HK-2 (cell line): ENCODE results near the gene CDH10.

Experiments
- DNase-seq: peaks from one replicate; pipeline ENCODE4 v3.0.0-alpha.2; 2018; ENCODE audit not compliant: unreplicated experiment

CDH10 gene

DNA sequence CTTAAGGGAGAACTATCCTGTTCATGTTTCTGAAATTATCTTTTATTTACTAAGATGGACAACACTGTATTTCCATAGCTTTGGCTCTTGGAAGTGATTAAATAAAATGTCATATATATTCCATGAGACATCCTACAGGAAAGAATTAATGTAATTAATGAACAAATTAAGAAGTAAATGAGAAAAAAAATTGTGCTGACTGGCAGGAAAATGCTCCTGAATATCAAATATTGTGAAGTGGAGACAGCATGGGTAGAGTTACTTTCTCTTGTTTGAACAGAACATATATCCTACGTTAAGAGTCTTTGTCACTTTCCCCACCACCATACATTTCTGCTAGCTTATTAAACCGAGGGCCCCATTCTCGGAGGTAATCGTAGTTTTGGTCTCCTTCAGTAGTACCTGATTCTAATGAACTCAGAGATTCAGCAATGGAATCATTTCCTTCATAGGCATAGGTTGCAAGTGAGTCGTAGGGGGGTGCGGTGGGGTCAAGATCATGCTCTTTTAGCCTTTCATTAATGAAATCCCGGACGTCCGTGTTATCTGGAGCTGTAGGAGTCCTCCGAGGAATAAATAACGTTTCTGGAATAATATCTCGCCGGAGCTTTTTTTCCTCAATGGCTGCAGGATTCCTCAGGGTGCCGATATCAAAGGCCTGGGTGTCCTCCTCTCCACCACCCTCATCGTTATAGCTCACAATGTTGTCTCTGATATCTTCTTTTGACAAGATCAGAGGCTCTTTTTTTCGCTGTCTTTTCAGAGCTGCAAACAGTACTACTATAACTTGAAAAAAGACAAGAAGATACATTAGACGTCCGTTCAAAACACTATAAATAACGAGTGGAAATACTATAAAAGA is 157.2 kb downstream of the CDH10 start:
- no peak for DNase-seq

DNA sequence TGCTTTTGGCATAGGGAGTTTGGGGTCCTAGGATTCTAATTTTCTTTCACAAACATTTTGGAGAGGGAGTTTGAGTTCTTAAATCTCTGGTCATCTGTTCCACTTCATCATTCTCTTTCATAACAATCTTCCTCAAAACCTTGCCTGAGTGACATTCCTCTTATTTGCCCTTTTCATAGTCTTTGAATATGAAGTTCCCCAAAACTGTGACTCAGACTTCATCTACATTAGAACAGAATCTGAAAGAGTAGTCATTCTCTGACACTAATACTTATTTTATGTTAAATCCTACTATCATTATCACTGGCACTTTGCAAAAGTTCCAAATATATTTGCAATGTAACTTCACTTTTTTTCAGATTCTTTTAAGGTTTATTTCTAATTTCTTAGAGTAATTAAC is 163.8 kb downstream of the CDH10 start:
- no peak for DNase-seq

DNA sequence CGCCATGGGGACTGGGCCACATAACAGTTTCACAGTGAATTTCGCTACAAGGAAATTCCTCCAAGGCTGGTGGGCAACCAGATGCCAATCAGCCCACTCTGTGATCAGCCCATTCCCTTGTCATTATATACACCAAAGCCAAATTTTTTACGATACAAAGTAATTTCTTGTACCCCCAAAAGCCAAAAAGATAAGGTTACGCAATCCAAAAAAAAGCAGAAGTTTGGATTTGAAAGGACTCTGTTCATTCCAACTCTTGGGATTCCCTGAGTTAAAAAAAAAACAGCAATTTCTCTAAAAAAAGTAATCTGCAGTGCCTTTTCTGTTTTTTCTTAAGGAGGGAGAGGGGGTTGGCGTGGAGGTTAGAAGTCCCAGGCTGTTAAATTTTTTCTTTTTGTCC is 166.8 kb downstream of the CDH10 start:
- DNase-seq = no peak

DNA sequence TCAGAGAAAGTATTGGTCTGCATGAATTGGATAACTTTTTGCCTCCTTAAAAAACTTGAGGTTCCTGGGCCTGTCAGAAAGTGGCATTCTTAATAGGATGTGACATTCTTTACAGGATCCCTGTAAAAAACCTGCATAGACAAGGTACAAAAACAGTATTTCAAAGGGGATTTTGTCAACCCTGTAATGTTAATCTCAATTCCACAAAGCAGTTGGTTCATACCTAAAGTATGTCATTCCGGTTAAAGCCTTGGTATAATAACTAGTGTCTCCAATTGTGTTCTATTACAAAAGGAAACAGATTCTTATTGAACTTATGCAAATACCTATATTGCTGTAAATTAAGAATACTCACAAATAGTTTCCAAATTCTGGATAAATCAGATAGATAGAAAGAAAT is 169.7 kb downstream of the CDH10 start:
- no peak for DNase-seq

DNA sequence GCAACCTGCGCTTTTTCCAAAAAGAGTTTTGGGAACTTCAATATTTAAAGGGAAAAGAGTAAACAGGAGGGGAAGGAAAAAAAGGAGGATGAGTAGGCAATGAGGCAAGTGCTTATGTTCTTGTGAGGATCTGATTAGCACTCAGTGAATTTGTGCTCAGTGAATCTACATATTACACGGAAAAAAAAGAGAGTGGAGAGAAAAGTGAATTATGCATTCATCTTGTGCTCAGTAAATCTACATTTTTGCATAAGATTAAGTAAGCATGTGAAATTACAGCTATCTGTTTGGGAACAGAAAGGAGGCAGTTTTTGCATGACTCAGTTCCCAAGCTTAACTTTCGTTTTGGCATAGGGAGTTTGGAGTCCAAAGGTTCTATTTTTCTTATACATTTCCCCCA is 170.1 kb downstream of the CDH10 start:
- DNase-seq = no peak

DNA sequence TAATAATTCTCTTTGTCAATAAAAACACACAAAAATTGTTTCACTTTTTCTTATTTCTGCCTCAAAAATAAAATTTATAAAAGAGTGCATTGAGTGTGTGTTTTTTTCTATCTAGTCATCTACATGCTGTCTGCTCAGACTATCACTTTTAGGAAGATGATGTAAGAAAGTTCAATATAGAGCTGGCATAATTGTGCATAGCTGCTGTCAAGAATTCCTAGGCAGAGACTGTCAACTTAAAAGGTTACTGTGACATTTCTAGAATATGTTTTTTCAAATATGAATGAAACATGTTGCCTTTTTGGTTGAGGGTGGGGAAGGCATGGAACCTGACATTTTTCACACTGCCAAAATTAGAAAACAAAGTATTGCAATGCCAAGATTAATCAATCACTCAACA is 172.3 kb downstream of the CDH10 start:
- DNase-seq = no peak

DNA sequence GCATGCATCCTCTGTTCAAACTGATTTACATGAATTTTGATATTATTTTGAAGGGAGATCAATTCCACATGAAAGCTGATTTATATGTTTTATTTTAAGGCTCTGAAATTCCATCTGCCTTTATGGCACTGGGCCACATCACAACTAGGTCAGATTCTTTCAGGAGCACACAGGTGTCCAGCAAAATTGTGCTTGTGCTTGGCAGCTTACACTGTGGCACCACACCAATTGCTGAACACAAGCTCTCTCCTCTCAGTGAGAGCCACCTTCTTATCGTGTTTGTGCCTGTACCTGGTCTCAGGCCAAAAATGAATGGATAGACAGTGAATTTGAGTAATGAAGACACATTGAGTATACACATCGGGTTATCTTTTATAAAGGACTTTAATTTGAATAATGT is 200.4 kb downstream of the CDH10 start:
- DNase-seq = no peak

DNA sequence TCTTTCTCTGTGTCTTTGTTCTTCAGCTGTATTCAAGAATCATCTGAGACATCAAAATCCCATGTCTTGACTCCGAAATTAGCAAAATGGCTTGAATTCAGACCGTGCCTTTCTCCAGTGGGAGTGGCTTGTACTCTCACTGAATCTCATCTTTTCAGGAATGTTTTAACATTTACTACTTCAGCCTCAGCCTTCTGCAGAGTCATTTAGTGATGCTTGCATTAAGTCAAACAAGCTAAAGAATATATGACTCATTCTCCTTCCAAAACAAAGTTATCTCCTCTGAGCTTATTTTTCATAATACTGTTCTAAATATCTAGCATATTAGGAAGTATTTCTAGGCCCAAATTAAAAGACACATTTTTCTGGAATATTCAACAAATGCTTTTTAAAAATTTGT is 205.3 kb downstream of the CDH10 start:
- DNase-seq = no peak
